ENCODE results near the gene RPL38. TPM values are rescaled to one million over a fixed set of nuclear protein-coding genes. Genes with fewer than 3 reads are reported as not detected.

RPL38 gene
- total RNA-seq, 2 donors from 2014 or later = 531 to 611 TPM

DNA sequence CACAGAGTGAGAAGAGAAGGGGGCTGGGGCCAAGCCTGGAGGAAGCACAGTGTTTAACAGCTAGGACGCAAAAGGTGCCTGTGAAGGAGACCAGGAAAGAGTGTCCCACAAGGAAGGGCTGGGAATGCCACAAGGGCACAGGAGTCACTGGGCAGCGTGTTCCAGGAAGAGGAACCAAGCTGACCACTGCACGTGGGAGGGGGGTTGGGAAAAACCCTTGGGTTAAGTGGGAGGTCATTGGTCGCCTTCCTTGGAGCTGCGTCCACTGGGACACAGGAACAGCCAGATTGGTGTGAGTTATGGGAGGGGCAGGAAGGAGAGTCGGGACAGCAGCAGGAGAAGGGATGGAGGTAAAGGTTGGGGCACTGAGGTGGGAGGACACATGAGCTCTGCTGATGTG lies 22.8 kb downstream of the RPL38 start:
- Histone ChIP-seq H3K4me1 (replicated peaks) (no peaks in the 10 kb centered on the region), H3K27me3 (replicated peaks; ENCODE audit: insufficient read depth) (no peaks in the 10 kb centered on the region), H3K9me3 (no peaks in the 10 kb centered on the region), H3K27ac (no peak overlapping the region), H3K36me3 (no peaks in the 10 kb centered on the region), H3K4me3 (no peak overlapping the region)
- no peak for TF ChIP-seq POLR2AphosphoS5 (IDR thresholded peaks at IDR 0.05)
- DNase-seq (ENCODE audit: low spot score) = no peak
- intact Hi-C loops (cut with DNase I) = loop anchor here (5.0 kb wide), 1 partner anchor 531 kb away; no protein-coding TSS in a partner anchor
- 70% methylated on average over 6 of the region's 6 CpGs for WGBS

- Histone ChIP-seq H3K36me3 (no peaks in the 10 kb centered on the region), H3K27ac (no peak overlapping the region), H3K4me3 (no peak overlapping the region), H3K27me3 (replicated peaks; ENCODE audit: insufficient read depth) (no peaks in the 10 kb centered on the region), H3K4me1 (replicated peaks) (no peaks in the 10 kb centered on the region), H3K9me3 (no peaks in the 10 kb centered on the region)
- 88% methylated on average over 10 of the region's 10 CpGs for WGBS
- no peak for TF ChIP-seq POLR2AphosphoS5 (IDR thresholded peaks at IDR 0.05)
- TF ChIP-seq POLR2A (IDR thresholded peaks at IDR 0.05) = no peak
- TF ChIP-seq, protein P1, sequence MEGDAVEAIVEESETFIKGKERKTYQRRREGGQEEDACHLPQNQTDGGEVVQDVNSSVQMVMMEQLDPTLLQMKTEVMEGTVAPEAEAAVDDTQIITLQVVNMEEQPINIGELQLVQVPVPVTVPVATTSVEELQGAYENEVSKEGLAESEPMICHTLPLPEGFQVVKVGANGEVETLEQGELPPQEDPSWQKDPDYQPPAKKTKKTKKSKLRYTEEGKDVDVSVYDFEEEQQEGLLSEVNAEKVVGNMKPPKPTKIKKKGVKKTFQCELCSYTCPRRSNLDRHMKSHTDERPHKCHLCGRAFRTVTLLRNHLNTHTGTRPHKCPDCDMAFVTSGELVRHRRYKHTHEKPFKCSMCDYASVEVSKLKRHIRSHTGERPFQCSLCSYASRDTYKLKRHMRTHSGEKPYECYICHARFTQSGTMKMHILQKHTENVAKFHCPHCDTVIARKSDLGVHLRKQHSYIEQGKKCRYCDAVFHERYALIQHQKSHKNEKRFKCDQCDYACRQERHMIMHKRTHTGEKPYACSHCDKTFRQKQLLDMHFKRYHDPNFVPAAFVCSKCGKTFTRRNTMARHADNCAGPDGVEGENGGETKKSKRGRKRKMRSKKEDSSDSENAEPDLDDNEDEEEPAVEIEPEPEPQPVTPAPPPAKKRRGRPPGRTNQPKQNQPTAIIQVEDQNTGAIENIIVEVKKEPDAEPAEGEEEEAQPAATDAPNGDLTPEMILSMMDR (IDR thresholded peaks at IDR 0.05) = no peak
- DNase-seq (ENCODE audit: low spot score) = no peak
- intact Hi-C loops (cut with DNase I) = loop anchor here (5.0 kb wide), 1 partner anchor 530 kb away; no protein-coding TSS in a partner anchor
Observed at GRCh38 chr17:74227271-74228080, 24.0 kb downstream of the RPL38 start.

DNA sequence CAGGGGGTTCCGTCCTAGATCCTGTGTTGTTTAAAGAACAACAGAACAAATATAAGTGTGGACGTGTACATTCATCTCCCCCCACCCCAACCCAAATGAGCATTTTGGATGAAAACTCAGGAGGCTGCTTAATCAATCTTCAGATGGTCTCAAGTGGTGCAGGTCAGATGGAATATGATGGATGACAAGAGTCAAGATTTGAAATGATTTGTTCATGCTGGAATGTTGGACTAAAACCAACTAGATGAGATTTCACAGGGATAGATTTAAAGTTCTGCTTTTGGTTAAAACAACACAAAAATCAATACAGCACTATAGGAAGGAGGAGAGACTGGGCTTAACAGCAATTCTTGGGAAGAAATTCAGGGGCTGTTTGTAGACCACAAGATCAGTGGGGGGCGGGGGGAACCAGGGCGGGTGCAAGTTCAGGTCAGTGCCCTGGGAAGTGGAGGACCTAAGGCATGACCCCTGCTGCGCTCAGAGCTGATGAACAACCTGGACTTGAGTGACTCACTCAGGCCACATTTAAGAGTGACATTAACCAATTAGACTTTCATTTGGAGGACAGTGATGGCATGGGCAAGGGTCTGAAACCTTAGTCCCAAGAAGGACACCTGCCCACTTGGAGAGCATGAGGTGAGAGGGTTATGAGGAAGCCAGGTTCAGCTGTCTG lies 25.0 kb downstream of the RPL38 start:
- DNase-seq (ENCODE audit: low spot score) = no peak
- H3K27ac ChIP-seq = no peak overlapping the region
- no peaks in the 10 kb centered on the region for H3K36me3 ChIP-seq
- intact Hi-C loops (cut with DNase I) = loop anchor here (5.0 kb wide), 1 partner anchor 529 kb away; no protein-coding TSS in a partner anchor
- H3K4me1 ChIP-seq (replicated peaks) = no peaks in the 10 kb centered on the region
- no peaks in the 10 kb centered on the region for H3K9me3 ChIP-seq
- 89% methylated on average over 5 of the region's 5 CpGs for WGBS
- H3K27me3 ChIP-seq (replicated peaks; ENCODE audit: insufficient read depth) = no peaks in the 10 kb centered on the region
- H3K4me3 ChIP-seq = no peak overlapping the region
- TF ChIP-seq POLR2A (IDR thresholded peaks at IDR 0.05) = no peak
- TF ChIP-seq, protein P1 (IDR thresholded peaks at IDR 0.05) = no peak
- no peak for TF ChIP-seq POLR2AphosphoS5 (IDR thresholded peaks at IDR 0.05)

GRCh38 chr17:74230896-74231295 lies 27.4 kb downstream of the RPL38 start:
- TF ChIP-seq, protein P1 (IDR thresholded peaks at IDR 0.05) = no peak
- no peak for TF ChIP-seq POLR2A (IDR thresholded peaks at IDR 0.05)
- TF ChIP-seq POLR2AphosphoS5 (IDR thresholded peaks at IDR 0.05) = no peak
- Histone ChIP-seq H3K27ac (no peak overlapping the region), H3K36me3 (no peaks in the 10 kb centered on the region), H3K27me3 (replicated peaks; ENCODE audit: insufficient read depth) (no peaks in the 10 kb centered on the region), H3K4me1 (replicated peaks) (no peaks in the 10 kb centered on the region), H3K9me3 (no peaks in the 10 kb centered on the region), H3K4me3 (no peak overlapping the region)
- intact Hi-C loops (cut with DNase I) = no loop called here
- DNase-seq (ENCODE audit: low spot score) = no peak
- 94% methylated on average over 16 of the region's 16 CpGs for WGBS

Measured in prostate gland (tissue), 2 donors.